Fibroblast of lung (primary cell): Measurements from ENCODE around the gene POLR2B.

Experiments used
- EZH2 ChIP-seq: IDR thresholded peaks from 2 replicates; pipeline ENCODE4 v1.5.1; 2012; ENCODE audit warnings: low read length, control low read depth, mild to moderate bottlenecking; ENCODE audit errors: missing control alignments
- TF ChIP-seq, protein P1 (sequence below), 2 donors: IDR thresholded peaks in 1 of 2; conservative IDR thresholded peaks in 1 of 2; 1 replicate in 1 of 2; 2 replicates in 1 of 2; pipeline ENCODE4 v1.5.1; 2011 to 2012; ENCODE audit warnings: low read length in 2 of 2, control low read depth in 1 of 2, inconsistent platforms in 1 of 2, low read depth in 1 of 2, mild to moderate bottlenecking in 1 of 2

DNA sequence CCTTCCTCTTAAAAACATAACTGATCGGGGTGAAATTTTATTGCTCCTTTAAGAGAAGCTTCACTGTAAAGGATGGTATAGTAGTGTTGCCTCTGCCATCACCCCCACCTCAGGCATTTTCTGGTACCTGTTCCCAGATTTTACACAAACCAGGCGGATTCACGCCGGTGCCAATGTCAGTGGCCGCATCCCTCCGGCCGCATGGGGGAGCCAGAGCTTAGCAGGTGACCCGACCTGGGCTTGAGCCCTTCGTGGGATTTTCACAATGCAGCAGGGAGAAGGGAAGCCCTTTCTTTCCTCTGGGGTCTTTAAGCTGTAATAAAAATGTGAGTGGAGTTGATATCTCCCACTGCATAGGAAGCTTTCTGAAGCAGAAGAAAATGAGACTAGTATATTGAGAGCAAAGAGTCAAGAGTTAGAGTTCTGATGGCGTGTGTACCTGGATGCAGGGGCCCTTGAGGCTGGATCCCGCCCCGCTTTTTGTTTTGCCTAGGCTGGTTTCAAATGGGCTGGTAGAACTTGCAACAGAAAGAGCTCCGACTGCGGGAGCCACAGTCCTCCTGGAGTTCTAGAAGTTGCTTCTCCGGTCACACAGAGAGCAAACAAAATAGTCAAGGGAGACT, 59.4 kb downstream of the POLR2B start:
- TF ChIP-seq EZH2, result no peak
- TF ChIP-seq, protein P1, sequence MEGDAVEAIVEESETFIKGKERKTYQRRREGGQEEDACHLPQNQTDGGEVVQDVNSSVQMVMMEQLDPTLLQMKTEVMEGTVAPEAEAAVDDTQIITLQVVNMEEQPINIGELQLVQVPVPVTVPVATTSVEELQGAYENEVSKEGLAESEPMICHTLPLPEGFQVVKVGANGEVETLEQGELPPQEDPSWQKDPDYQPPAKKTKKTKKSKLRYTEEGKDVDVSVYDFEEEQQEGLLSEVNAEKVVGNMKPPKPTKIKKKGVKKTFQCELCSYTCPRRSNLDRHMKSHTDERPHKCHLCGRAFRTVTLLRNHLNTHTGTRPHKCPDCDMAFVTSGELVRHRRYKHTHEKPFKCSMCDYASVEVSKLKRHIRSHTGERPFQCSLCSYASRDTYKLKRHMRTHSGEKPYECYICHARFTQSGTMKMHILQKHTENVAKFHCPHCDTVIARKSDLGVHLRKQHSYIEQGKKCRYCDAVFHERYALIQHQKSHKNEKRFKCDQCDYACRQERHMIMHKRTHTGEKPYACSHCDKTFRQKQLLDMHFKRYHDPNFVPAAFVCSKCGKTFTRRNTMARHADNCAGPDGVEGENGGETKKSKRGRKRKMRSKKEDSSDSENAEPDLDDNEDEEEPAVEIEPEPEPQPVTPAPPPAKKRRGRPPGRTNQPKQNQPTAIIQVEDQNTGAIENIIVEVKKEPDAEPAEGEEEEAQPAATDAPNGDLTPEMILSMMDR (conservative IDR thresholded peaks at IDR 0.05 in 1 of 2, IDR thresholded peaks at IDR 0.05 in 1 of 2; ENCODE audit: low read depth in 1 of 2, low read length in 2 of 2), result peak; percentile 92 to 95
